ENCODE measurements around the gene CLSTN2.

The CLSTN2 gene

GRCh38 chr3:140007081-140007480 is 72.1 kb downstream of the CLSTN2 start:
- no peak for DNase-seq (ENCODE audit: low spot score)

- DNase-seq (ENCODE audit: low spot score): no peak
Observed at GRCh38 chr3:140007911-140008869, 73.2 kb downstream of the CLSTN2 start.

DNA sequence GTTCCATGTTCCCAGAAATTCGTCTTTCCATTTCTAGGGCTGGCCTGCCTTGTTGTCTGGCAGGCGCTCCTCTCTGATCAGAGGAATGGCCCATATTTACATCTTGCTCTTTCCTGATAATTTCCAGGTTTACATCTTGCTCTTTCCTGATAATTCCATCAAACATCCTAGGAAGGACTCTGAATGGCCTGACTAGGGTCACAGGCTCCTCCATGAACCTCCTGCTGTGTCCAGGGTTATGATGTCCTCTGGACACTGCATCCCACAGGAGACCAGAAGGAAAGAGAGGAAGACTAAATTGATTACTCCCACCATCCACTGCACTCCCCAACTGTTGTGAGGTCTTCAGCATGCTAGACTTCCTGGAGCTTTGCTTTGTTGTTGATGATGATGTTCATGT is 75.4 kb downstream of the CLSTN2 start:
- no peak for DNase-seq (ENCODE audit: low spot score)

- no peak for DNase-seq (ENCODE audit: low spot score)
Observed at GRCh38 chr3:140011086-140011485, 76.1 kb downstream of the CLSTN2 start.

DNA sequence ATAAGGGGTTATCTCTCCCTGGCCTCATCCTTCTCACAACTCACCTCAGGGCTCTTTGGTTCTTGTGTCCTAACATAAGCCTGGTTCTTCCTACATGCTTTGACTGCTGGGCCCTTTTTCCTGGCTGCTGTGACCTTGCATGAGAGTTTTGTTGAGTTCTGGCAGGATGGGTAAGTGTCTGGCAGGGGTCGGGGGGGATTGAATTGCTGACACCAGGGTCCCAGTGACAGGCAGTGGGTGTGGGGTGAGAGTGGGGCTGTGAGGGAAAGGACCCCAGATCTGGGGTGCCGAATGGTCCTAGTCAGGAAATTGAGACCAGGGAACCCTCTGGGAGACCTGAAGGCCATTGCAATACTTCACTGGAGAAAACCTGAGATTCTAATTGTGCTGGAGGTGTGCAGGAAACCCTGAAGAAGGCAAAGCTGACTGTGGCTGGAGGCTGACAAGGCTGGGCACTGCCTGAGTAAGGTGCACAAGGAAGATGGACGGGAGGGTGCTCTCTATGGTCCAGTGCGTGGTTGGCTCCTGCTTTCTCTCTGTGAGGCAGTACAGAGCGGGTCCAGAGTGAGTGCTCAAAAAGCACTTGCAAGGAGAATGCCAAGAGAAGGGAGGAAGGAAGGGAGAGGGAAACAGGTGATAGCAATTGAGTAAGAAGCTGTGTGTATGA is 76.8 kb downstream of the CLSTN2 start:
- DNase-seq (ENCODE audit: low spot score): no peak

GRCh38 chr3:140013220-140013619 is 78.2 kb downstream of the CLSTN2 start:
- DNase-seq (ENCODE audit: low spot score): no peak

DNA sequence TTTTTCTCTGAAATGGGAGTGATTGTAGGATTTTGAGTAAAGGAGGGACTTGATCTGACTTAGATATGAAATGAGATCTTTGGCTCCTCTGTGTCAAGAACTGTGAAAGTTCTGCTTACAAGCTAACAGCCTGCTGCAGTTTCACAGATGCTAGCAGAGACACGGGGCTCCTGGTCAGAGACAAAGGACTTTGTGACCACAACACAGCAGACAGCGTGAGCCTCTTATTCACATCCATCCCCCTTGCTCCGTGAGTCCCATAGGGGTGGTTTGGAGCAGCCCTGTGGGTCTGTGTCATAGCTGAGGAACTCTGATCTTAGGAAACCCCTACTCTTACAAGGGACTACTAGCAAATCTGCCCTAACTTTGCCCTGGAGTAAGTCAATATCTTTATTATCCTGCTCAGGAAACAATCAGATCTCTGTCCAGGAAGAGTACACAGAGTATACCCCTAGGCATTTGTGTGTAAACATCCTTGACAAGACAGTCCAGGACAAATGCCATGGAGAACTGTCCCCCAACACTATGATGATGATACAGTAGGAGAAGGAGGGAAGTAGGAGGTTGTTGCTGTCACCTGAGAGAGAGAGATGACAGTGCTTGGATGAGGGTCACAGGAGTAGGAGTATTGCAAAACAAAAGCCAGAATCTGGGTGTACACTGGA is 80.0 kb downstream of the CLSTN2 start:
- DNase-seq (ENCODE audit: low spot score): no peak

- DNase-seq (ENCODE audit: low spot score): no peak
Observed at GRCh38 chr3:140015741-140016140, 80.8 kb downstream of the CLSTN2 start.

GRCh38 chr3:140018556-140018955 is 83.6 kb downstream of the CLSTN2 start:
- DNase-seq (ENCODE audit: low spot score): no peak

DNA sequence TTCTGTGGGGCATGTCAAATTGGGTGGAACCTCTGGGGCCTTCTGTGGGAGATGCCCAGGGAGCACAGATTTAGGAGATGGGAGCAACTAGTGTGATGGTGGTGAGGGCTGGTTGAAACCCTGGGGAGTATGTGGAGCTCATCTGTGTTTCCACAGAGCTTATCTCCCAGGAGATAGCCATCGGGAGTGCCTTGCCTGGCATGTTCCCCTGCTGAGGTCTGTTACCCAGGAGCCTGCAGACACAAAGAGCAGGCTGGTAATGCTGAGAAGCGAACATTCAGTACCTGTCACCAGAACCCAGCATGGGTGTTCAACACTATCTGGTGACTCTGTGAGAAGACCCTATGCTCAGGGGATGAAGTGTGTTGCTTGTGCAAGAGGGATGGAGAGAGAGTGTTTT is 85.0 kb downstream of the CLSTN2 start:
- no peak for DNase-seq (ENCODE audit: low spot score)

DNA sequence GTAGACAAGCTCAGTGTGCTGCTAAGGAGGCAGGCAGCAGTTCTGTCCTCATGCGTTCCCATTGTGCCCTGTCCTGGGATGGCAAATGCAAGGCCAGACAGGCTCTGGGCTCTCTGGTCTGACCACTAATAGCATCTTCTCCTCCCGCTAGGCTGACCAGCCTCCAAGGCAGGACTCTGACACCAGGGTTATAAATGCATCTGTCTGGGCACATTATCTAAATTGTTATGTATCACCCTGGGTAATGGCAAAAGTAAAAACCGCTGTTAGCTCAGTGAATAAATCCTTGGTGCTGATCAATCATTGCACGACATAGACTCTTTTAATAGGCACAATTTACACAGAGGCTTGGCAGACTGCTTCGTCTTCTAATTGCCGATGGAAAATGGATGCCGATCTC is 85.6 kb downstream of the CLSTN2 start:
- DNase-seq (ENCODE audit: low spot score): no peak

DNA sequence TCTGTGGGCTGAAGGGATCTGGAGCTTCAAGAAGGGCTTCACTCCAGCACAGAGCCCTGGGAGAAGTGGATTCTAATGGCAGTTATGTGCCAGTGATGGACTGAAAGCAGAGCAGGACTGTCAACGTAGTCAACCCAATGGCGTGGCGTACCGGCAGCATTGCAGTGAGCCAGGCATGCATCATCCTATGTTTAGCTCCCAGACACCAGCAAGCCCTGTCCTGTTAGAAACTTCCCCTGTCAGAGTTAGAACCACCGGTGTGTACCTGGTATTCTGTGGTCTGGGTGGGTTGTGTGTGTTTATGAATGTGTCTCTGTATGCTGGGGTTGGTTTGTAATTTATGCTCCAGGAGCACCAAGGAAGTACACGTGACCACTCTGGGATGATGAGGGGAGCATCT is 86.3 kb downstream of the CLSTN2 start:
- DNase-seq (ENCODE audit: low spot score): no peak

DNA sequence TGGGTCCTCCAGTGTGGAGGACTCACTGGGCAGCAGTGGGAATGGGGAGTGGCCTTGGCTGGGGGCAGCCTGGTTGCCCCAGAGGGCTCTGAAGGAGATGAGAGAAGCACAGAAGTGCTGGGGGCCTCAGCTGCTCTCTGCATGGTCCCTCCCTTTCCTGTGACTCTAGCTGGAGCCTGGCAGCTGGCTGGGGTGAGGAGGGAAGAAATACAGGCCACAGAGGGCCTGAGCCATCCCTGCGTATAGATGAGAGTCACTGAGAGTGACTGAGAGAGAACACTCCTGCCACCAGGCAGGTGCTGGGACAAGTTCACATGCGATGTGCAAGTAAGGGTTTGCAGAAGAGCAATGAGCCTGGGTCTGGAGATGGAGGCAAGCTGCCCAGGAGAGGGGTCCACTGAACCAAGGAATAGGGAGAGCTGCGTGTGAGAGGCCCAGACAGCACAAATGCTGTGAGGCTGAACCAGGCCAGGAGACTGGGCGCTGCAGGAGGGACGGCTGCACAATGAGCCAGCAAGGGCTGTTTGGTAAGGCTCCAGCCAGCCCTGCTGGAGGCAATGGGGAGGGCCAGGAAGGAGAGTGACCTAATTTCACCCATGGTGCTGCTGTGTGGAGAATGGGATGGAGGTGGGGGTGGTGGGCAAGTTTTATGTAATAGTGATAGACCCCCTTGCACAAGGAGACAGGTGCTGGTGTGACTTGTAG is 87.2 kb downstream of the CLSTN2 start:
- no peak for DNase-seq (ENCODE audit: low spot score)

GRCh38 chr3:140023616-140024530 is 88.9 kb downstream of the CLSTN2 start:
- no peak for DNase-seq (ENCODE audit: low spot score)

DNA sequence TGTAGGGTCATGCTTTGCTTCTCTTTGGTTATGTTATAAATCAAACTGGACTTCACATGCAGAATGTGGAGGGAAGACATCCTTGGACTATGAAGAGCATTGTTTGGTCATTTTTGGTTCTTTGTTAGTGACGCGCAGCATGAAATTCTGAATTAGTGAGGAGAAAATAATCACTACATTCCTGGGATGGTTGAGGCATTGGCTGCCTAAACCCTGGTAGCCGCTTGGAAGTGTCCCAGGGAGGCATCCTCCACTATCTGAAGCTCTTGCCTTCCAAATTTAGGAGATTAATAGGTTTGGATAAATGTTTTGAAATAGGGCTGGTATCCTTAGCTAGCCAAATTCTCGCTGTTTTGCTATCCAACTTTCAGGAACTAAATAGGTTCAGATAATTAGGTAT is 96.2 kb downstream of the CLSTN2 start:
- DNase-seq (ENCODE audit: low spot score): no peak

DNA sequence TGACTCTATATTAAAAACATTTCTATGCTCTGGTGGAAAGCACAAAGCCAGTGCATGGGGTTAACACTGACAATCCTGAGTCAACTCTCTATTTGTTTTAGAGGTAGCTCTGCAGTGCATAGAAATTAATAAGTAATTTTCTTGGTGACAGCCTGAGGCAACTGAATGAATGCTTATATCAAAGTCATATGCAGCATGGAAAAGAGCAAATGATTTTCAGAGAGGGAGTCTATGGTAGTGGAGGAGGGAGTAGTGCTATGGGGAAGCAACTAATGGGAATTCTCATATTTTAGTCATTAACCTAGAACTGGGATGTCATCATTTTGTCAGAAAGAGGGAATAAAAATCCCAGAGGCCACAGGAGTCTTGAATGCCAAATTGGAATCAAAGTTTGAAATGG is 99.1 kb downstream of the CLSTN2 start:
- DNase-seq (ENCODE audit: low spot score): no peak

GRCh38 chr3:140035871-140036270 is 100.9 kb downstream of the CLSTN2 start:
- DNase-seq (ENCODE audit: low spot score): no peak

- no peak for DNase-seq (ENCODE audit: low spot score)
Observed at GRCh38 chr3:140050396-140050795, 115.4 kb downstream of the CLSTN2 start.

- peak; percentile 31 for DNase-seq (ENCODE audit: low spot score)
Observed at GRCh38 chr3:140051019-140051957, 116.3 kb downstream of the CLSTN2 start.

Data from SW480 (cell line).